Suprapubic skin (tissue), 4 donors: Measurements from ENCODE around the gene LCMT1.

Experiments
- CTCF ChIP-seq, 2 donors: fragments of 200-600 bp in 1 of 2; fragments of 450-650 bp in 1 of 2; sonication (generic) in 1 of 2; IDR thresholded peaks; one replicate each; pipeline ENCODE4 v1.5.1; 2016 to 2019; ENCODE audit warnings: antibody characterized with exemption in 2 of 2, mild to moderate bottlenecking in 1 of 2, moderate library complexity in 1 of 2
- EP300 ChIP-seq: sonication (generic); formaldehyde crosslinking; IDR thresholded peaks from one replicate; pipeline ENCODE4 v1.6.1; 2017; ENCODE audit warnings: antibody characterized with exemption
- POLR2A ChIP-seq, 2 donors: fragments of 450-650 bp; IDR thresholded peaks; one replicate each; pipeline ENCODE4 v1.6.1; 2017; ENCODE audit warnings: antibody characterized with exemption in 2 of 2, mild to moderate bottlenecking in 2 of 2, moderate library complexity in 2 of 2
- POLR2AphosphoS5 ChIP-seq, 3 donors: sonication (generic); formaldehyde crosslinking; IDR thresholded peaks; one replicate each; pipeline ENCODE4 v1.6.1; 2017; ENCODE audit warnings: antibody characterized with exemption in 3 of 3

- no peak for TF ChIP-seq CTCF (IDR thresholded peaks at IDR 0.05)
- no peak for TF ChIP-seq EP300
- no peak for TF ChIP-seq POLR2A (IDR thresholded peaks at IDR 0.05)
- TF ChIP-seq POLR2AphosphoS5 (IDR thresholded peaks at IDR 0.05), result no peak
Observed at GRCh38 chr16:25066426-25066746, 45.2 kb upstream of the LCMT1 start.
